SK-MEL-5 (cell line): Measurements from ENCODE around the gene ARID4B. TPM values are rescaled to one million over a fixed set of nuclear protein-coding genes. Genes with fewer than 3 reads are reported as not detected.

Source experiments
- DNase-seq: peaks from one replicate; pipeline ENCODE4 v3.0.0-alpha.2; 2016; ENCODE audit warnings: low read depth, low spot score
- in situ Hi-C: cut with HindIII; loops from 2 replicates; pipeline ENCODE4 v1.10.0; 2016; ENCODE audit warnings: low sequenced_read_pairs, high pct_unique_total_duplicates, low pct_unique_long_range_greater_than_20kb
- total RNA-seq: library from RNA; depleted of rRNA; stranded (reverse); fragments of >200 nt; shearing (Covaris generic); gene quantifications from 2 replicates; pipeline ENCODE4 v1.2.3, GENCODE V29; 2014

The ARID4B gene
- total RNA-seq, 1 experiment from 2014 or later, result 13.8 TPM

DNA sequence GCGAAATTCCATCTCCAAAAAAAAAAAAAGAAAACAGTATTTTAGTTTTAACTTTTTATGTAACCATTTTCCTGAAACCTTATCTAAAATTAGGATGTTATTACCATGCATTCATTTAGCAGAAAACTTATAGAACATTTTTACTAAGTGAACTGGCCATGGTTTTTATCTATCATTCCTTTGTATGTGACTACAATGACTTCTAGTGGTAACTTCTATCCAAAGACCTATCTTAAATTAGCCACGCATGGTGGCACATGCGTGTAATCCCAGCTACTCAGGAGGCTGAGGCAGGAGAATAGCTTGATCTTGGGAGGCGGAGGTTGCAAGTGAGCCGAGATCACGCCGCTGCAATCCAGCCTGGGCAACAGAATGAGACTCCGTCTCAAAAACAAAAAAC is 11.8 kb upstream of the ARID4B start:
- DNase-seq, result no peak
- in situ Hi-C loops, result no loop called here

DNA sequence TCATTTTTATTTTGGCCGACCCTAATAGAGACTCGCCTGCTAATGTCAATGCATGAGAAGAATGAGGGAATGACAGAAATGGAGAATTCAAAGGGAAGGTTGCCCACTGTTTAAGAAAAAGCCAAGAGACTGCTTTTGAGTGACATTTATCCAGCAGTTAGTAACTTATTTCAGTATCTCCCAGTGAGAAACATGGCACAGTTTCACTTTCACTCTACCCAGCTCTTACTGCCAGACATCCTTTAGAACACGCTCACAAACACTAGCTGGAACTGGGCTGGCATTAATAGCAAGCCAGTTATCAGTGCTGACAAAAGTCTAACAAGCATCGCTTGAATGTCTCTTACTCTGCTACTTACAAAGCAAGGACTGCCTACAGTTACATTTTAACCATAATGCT is 8.9 kb upstream of the ARID4B start:
- no peak for DNase-seq
- in situ Hi-C loops, result no loop called here

DNA sequence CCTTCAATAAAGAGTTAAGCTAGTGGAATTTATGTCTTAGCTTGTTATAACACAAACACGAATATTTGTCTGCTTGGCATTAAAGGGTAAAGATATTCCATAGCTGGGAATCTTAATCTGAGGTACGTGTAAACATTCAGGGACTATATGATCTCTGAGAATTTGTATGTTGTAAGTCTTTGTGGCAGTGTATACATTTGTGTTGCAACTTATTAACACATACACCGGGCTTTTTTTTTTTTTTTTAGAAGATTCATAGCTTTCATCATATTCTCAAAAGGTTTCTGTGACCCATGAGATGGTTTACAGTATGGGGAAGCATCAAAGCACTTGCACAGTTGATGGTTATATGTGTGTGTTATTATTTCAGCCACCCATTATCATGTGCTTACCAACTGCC is 3.4 kb upstream of the ARID4B start:
- in situ Hi-C loops, result no loop called here
- DNase-seq, result no peak

DNA sequence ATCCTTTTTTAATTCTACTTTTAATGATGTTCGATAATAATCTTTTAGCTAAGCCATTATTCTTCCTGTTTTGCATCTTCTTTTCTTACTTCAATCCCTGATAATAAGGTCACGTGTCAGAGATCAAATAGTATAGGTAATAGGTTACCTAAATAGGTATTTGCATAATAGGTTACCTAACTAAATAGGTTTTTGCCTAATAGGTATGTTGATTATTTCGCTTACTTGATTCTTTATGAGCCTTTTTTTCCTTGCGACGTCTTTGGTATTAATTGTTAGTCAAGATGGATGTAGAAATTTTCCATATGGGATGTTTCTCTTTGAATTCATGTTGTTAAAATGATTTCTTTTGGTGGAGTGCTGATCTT is 2.9 kb upstream of the ARID4B start:
- in situ Hi-C loops, result no loop called here
- no peak for DNase-seq

DNA sequence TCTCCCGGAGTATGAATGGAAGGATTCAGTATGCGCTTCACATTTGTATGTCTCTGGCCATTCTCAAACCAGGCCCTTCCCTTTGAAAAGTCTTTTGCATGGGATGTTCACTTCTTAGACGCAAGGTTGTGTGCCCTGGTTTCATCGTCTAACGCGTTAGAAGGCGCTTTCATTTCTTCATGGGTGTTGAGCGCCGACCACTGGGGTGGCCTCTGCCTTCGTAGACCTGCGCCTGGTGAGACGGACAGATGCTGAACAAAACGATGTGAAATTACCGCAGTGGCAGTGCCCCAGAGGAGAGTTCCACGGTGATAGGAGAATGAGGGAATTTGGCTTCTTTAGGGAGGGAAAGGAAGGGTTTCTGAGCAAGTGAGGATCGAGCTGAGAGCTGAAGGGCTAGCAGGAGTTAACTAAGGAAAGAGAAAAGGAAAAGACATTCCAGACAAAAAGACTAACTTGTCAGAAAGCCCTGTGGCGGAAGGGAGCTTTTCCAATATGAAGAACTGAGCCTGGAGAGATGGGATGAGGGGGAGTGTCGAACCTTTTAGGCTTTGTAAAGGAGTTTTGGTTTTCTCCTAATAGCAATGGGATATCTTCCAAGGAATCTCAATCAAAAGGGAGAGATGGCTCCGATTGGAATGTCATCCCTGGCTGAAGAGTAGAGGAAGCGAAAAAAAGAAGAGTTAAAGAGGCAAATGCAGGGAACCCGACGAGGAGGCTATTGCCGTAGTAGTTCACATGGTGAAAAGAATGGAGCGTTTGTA is 1.3 kb upstream of the ARID4B start:
- in situ Hi-C loops, result no loop called here
- DNase-seq, result no peak

DNA sequence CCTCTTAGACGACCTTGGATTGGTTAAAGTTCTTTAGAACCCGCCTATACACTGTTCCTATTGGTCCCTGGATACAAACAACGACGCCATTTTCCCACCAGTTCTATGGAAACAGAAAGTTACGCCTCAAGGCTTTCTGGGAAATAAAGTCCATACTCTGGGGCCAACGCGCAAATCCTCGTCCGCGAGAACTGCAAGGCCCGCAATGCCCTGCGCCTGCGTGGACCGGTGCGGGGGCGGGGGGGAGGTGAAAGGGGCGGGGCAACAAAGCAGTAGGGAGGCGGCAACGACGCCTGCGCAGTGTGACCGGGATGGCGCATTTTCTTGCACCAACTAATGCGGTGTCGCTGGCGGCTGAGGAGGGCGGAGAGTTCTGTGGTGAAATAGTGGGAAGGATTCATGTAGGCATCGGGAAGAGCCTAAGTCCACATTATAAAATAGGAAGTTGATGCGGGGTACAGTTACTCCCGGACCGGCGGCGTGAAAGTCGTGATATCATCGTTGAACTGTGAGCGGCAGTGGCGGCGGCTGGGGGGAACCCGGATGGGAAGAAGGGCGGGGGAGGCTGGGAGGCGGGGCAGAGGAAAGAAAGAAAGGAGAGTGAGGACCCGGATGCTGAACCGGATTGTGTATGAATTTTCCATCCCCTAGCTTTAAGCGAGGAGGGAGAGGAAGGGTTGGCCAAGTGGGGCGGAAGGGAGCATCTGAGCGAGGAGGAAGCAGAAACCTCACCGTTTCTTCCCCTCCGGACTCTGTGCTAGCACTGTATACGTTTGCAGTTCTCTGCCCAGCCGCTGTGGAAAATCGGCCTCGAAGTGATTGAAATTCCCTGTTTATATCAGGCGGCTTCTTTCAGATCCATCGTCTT is 526 bp upstream of the ARID4B start, which contains the start of gene GGPS1:
Gene GGPS1 (plus strand): TSS at position 300 of the 868 bp plus-strand sequence. CDS start 6,695 bp downstream, outside the sequence.
- in situ Hi-C loops, result no loop called here
- DNase-seq, result peak; percentile 100

DNA sequence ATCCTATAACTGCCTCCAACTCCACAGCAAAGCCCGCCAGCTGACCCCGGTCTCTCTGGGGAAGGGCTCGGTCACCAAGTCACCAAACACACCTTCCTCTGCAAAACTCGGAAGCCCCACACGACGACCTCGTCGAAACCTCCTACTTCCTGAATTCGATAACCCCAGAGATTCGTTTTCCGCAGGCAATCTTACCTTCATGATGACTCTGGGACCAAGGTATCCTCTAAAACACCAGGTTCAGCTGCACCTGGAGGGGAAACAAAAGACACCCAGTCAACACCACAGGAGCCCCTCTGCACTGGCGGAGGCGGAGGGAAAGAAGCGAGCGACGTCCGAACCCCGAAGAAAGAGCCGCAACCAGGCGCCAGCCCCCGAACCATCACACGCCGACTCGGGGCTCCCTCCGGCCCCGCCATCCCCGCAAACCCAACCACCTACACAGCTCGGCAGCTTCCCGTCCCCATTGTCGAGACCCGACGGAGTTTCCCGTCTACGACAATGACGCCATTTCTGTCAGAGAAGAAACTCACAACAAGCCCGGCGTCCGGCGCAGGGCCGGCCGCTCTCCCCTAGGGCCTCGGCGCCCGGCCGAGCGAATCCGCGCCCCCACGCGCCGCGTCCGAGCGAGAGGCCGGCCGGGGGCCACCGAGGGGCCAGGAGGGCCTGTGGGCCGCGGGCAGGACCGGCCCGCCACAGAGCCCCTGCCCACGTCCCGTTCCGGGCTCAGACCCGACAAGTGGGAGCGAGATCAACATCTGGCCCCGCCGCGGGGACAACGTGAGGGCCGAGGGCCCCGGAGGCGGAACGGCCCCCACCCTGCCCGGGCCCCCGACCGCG is 1.0 kb downstream of the ARID4B start:
- in situ Hi-C loops, result no loop called here

DNA sequence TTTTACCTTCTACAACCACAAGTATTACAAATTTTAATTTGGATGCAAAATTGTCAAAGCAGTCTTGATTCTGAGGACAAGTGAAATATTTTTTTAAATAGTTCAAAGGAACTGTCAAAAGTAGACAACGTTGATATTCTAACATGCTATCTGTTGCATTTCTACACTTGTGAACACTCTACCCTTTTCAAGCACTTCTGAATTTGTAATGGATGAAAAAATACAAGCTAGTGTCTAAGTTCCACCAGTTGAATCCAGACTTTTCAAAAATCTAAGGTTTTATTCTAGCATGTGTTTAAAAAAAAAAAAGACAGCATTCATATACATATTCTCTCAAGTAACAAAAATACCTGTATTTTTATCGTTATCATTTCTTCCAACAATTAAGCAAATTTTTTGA is 2.1 kb downstream of the ARID4B start:
- no peak for DNase-seq
- in situ Hi-C loops, result no loop called here

More for the DNA sequence above, 1.0 kb downstream of the ARID4B start:
- no peak for DNase-seq

DNA sequence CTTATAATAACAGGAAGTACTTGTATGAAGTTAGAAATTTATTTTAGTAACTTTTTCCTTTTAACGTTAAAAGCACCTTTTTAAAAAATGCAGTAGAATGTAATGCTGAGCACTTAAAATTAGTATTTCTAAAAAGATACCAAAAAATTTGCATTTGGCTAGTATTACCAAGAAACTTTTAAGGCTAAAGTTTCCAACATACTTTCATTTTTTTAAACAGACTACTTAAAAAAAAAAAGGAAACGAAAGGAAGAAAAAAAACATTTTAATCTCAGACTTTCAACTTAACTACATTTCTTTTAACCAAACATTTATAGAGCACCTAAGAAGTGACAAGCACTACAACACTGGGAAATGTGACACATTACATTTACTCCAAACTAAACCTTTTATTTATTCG is 2.8 kb downstream of the ARID4B start:
- in situ Hi-C loops, result no loop called here

DNA sequence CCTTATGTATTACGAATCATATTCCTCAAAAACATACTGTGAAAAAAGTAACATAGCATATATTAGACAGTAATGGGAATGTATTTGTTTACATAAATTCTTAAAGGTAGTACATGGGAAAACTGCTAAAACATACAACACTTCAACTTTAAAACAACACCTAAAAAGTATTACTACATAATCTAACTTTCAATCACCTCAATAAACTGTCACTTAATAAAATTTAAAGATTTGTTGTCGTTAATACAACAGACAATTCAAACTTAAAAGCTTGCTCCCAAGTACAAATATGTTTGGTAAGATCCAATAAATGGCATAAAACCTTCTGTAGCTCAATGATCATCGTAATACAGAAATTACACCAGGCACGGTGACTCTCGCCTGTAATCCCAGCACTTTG is 3.7 kb downstream of the ARID4B start:
- no peak for DNase-seq
- in situ Hi-C loops, result no loop called here

More for the DNA sequence above, 2.8 kb downstream of the ARID4B start:
- no peak for DNase-seq

DNA sequence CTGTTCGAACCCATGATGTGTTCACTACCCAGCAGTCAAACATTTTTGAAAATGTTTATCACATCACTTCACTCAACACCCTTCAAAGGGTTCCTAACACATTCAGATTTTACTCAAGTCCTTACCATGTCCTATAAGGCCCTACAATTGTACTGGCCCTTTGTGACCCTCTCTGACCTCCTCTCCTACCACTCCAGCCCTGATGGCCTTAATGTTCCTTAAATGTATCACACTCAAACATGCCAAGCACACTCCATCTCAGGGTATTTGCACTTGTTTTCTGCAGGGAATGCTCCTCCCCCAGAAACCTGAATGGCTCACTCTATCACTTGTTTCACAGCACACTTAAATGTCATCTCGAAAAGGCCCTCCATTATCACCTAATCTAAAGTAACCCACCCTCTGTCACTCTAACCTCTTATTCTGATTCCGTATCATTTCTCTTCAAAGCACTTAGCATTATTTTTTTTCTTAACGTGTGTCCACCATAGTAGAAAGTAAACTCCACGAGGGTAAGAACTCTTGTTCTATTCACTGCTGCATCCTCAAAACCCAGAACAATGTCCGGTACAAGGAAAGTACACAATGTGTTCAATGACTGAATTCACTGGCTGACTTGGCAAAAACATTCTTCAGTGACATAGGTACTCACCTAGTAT is 7.3 kb downstream of the ARID4B start:
- in situ Hi-C loops, result no loop called here
- no peak for DNase-seq

DNA sequence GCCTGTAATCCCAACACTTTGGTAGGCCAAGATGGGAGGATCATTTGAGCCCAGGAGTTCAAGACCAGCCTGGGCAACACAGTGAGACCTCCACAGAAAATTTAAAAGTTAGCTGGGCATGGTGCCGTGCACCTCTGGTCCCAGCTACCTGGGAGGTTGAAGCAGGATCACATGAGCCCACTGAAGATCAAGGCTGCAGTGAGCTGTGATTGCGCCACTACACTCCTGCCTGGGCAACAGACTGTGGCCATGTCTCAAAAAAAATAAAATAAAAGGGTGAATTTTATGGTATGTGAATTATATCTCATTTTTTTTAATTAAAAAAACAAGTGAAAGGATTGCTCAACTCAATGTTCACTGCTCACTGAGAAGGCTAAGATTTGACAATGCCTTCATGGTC is 8.7 kb downstream of the ARID4B start:
- no peak for DNase-seq
- in situ Hi-C loops, result no loop called here

DNA sequence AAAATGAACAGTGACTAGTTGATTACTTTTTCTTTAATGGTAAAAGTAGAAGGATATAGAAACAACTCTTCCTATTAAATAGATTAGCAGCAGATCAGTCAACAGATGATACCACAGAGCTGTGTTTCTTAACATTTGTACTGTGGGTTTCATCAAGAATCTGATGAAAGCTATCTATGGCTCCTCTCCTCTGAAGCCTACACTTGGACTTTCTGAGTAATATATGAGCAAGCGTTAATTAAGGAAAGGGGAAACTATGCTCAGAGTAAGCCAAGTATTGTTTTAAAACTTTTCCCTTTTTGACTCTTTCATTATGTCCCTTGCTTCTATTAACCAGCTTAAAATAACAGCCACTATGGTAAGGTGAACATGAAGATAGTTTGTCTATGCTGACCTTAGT is 10.8 kb downstream of the ARID4B start:
- no peak for DNase-seq
- in situ Hi-C loops, result no loop called here

DNA sequence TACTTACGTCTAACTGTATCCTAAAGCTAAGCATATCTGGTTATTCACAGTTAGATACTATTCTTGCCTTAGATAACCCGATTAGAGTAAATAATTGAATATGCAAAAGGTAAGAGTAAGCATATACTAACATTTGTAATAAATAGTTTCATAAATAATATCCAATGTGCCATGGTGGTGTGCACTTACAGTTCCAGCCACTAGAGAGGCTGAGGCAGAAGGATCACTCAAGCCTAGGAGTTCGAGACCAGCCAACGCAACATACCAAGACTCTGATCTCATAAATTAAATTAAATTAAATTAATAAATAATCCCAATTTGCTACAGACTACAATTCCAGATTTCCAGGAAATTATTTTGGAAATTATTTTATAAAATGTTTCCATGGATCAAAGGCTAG is 12.2 kb downstream of the ARID4B start:
- no peak for DNase-seq
- in situ Hi-C loops, result no loop called here

DNA sequence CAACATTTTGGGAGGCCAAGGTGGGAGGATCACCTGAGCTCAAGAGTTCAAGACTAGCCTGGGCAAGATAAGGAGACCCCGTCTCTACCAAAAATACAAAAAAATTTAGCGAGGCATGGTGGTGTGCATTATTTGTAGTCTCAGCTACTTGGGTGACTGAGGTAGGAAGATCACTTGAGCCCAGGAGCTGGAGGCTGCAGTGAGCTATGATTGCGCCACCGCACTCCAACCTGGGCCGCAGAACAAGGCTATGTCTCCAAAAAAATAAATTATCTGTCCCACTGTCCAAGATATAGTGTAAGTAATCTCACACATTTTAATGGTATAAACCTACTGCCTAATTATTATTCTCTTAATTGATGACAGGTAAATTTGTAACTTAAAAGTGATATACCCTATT is 12.8 kb downstream of the ARID4B start:
- no peak for DNase-seq
- in situ Hi-C loops, result no loop called here

DNA sequence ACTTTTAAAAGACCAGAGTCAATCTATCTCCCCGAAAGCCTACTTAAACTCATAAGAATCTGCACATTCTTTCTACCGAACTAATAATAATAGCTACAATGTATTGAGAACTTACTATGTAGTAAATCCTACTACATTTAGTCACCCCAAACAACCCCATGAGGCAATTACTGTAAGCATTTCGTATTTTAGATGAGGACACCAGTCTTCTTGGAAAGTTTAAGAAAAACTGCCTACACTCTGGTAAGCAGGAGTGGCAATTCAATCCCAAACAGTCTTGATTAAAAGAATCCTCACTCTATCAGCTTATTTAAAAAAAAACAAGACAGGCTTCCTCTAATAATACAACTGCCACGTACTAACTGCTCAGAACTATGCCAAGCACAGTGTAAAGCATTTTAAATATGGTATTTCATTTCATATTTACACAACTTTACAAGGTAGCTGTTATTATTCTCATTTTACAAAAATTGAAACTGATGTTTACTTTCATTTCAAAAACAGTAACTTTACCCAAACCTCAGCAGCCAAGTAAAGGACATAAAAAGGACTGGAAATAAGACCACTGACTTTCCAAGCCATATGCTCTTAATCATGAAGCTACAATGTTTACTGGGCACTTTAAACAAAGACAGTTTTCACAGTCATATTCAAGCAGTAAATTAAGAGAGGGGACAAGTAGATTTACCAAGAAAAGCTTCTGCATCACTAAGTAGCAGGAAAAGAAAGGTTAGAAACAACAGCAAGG is 13.9 kb downstream of the ARID4B start:
- in situ Hi-C loops, result no loop called here

DNA sequence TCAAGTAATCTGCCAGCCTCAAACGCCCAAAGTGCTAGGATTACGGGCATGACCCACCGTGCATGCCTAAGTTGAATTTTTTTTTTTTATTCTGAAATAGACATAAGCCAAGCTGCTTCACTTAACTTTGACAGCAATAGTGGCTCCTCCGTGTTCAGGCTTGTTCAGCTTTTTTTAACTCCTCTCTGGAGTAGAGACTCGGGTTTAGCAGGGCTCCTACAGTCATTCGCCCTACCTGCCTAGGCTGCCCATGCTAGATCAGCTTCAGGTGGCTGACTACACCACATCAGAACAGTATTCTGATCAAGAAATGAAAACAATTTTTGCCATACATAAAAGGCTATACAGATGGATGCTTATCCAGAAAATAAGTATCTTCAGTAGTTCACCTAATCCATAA is 14.7 kb downstream of the ARID4B start:
- DNase-seq, result no peak

More for the DNA sequence above, 13.9 kb downstream of the ARID4B start:
- DNase-seq, result no peak

More for the DNA sequence above, 14.7 kb downstream of the ARID4B start:
- in situ Hi-C loops, result no loop called here
